Chondrocyte (in vitro differentiated cells): ENCODE results near the gene OPHN1. TPM values are rescaled to one million over a fixed set of nuclear protein-coding genes. Genes with fewer than 3 reads are reported as not detected.
A peak's percentile ranks its signal among the peaks of the same experiment; 100 is the strongest.

ENCODE experiments used
- DNase-seq: peaks from one replicate; pipeline ENCODE4 v3.0.0; 2021; ENCODE audit warnings: mixed read lengths, low spot score
- H3K27ac Mint-ChIP-seq: one replicate; pipeline ENCODE4 v1.8.0; 2021; ENCODE audit warnings: mild to moderate bottlenecking, moderate library complexity, mixed read lengths; ENCODE audit not compliant: unreplicated experiment
- H3K27me3 Mint-ChIP-seq: 2 replicates; pipeline ENCODE4 v1.8.0; 2021; ENCODE audit warnings: low read depth, mixed read lengths
- H3K36me3 Mint-ChIP-seq: 2 replicates; pipeline ENCODE4 v1.8.0; 2021; ENCODE audit warnings: low read depth, mixed read lengths
- H3K4me1 Mint-ChIP-seq: 2 replicates; pipeline ENCODE4 v1.8.0; 2021; ENCODE audit warnings: low read depth, mild to moderate bottlenecking, mixed read lengths
- H3K4me3 Mint-ChIP-seq: one replicate; pipeline ENCODE4 v1.8.0; 2021; ENCODE audit warnings: mild to moderate bottlenecking, moderate library complexity, mixed read lengths; ENCODE audit not compliant: unreplicated experiment
- H3K9me3 Mint-ChIP-seq: 2 replicates; pipeline ENCODE4 v1.8.0; 2021; ENCODE audit warnings: low read depth, mixed read lengths
- total RNA-seq: library from RNA; stranded (reverse); gene quantifications from 3 replicates; pipeline ENCODE4 v1.2.1, GENCODE V29; 2021
- TF ChIP-seq, protein P1 (sequence below): fragments of 200-600 bp; sonication (generic); IDR thresholded peaks from 2 replicates; pipeline ENCODE4 v1.5.0; 2021; ENCODE audit warnings: antibody characterized with exemption, mild to moderate bottlenecking, moderate library complexity

OPHN1 gene
- total RNA-seq, 1 donor from 2014 or later, result 6.1 TPM

DNA sequence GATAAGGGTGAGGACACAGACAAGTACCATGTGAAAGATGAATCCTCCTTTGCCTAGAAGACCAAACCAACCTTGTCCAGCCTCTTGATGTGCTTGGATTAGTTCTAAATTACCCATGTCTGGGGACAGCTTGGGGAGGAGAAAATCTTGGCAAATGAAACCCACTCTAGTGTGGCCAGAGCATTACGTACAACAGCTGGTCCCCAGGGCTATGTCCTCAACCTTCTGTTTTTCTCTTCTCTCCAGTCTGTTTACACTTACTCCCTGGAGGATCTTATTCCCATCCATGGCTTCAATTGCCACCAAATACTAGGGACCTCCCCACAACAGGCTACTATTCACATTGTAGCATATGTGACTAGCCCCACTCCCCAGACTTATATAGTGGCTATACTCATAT, 384.5 kb downstream of the OPHN1 start:
- no peak for DNase-seq
- no peaks in the 10 kb centered on the region for H3K27me3 Mint-ChIP-seq
- no peak overlapping the region for H3K4me3 Mint-ChIP-seq
- no peak overlapping the region for H3K27ac Mint-ChIP-seq
- TF ChIP-seq, protein P1, sequence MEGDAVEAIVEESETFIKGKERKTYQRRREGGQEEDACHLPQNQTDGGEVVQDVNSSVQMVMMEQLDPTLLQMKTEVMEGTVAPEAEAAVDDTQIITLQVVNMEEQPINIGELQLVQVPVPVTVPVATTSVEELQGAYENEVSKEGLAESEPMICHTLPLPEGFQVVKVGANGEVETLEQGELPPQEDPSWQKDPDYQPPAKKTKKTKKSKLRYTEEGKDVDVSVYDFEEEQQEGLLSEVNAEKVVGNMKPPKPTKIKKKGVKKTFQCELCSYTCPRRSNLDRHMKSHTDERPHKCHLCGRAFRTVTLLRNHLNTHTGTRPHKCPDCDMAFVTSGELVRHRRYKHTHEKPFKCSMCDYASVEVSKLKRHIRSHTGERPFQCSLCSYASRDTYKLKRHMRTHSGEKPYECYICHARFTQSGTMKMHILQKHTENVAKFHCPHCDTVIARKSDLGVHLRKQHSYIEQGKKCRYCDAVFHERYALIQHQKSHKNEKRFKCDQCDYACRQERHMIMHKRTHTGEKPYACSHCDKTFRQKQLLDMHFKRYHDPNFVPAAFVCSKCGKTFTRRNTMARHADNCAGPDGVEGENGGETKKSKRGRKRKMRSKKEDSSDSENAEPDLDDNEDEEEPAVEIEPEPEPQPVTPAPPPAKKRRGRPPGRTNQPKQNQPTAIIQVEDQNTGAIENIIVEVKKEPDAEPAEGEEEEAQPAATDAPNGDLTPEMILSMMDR, result no peak
- H3K4me1 Mint-ChIP-seq, result no peaks in the 10 kb centered on the region
- peaks cover 5% of the 10 kb centered on the region for H3K36me3 Mint-ChIP-seq
- H3K9me3 Mint-ChIP-seq, result peaks cover 9% of the 10 kb centered on the region

DNA sequence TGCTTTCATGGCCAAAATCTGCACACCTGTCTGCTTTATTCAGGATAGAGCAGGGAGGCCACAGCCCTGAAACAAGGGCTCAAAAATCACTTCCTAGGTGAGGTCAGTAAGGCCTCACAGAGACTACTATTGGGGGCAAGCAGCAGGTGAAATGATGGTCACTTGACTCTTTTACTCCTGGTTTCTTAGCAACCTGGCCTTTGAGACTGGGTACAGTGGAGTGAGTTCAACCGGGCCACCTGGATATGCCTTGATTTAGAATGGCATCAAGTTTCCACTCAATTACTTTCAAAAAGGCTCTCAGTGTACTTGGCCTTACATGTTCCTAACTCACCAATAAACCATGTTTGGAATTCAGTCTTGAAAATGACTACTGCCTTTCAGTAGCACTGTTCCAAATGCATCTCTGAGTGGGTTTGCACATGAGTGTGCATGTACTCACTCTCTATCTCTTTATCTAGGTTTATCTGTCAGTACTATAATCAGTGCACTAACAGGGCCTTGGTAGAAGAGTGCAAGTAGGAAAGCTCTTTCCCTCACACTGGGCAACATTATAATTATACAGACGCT, 388.2 kb downstream of the OPHN1 start:
- TF ChIP-seq, protein P1, result no peak
- Mint-ChIP-seq H3K9me3 (peaks cover 4% of the 10 kb centered on the region), H3K27ac (no peak overlapping the region), H3K27me3 (no peaks in the 10 kb centered on the region), H3K4me3 (no peak overlapping the region), H3K4me1 (no peaks in the 10 kb centered on the region), H3K36me3 (no peaks in the 10 kb centered on the region)
- no peak for DNase-seq

DNA sequence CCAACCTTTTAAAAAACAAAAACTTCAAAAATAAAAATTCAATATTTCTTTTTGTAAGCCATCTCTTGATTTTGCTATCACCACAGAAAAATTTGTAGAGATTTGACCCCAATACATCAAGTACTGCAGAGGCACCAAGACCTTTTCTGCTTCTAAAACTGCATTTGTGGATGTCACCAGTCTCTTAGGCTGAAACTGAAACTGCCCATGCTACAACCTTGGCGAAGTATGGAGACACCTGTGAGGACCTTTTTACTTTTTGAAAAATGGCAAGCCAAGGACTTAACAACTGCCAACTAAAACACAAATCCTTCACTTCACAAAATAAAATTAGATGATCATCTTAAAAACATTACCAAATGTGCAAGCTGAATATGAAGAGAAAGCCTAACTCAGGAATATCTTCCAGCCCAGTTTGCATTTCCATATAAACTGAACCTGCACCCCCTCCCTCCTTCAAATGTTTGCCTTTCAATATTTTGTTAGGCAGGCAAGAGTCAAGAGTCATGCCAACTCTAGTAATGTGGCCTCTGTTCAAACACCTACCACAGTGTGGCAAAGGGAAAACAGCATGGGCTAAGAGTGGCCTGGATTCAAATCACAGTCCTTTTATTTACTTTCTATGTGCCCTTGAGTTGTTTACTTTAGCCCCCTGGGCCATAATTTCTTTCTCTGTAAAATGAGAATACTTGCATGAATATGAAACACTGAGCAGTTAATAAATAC, 389.4 kb downstream of the OPHN1 start:
- Mint-ChIP-seq H3K36me3 (no peaks in the 10 kb centered on the region), H3K27me3 (no peaks in the 10 kb centered on the region), H3K4me1 (no peaks in the 10 kb centered on the region), H3K4me3 (no peak overlapping the region), H3K9me3 (peaks cover 6% of the 10 kb centered on the region), H3K27ac (no peak overlapping the region)
- no peak for DNase-seq
- TF ChIP-seq, protein P1, result no peak

DNA sequence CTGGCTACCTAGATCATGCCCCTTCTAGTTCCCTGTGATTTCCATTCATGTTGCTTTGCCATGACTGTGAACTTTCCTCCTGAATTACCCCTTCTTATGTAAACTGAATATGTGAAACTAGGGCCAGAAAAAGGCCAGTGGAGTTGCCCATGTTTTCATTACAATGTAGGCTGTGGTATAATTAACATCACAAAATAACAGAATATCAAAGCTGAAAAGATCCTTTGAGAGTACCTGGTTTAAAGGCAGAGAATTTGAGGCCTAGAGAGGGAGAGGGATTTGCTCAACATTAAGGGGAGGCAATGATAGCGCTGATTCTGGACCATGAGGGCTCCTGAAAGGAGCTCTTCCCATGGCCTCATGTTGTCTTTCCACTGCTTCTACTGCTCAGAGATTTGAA, 392.2 kb downstream of the OPHN1 start:
- H3K9me3 Mint-ChIP-seq, result peaks cover 9% of the 10 kb centered on the region
- H3K4me3 Mint-ChIP-seq, result no peak overlapping the region
- DNase-seq, result no peak
- TF ChIP-seq, protein P1, result no peak
- H3K36me3 Mint-ChIP-seq, result no peaks in the 10 kb centered on the region
- no peak overlapping the region for H3K27ac Mint-ChIP-seq
- no peaks in the 10 kb centered on the region for H3K27me3 Mint-ChIP-seq
- H3K4me1 Mint-ChIP-seq, result no peaks in the 10 kb centered on the region

DNA sequence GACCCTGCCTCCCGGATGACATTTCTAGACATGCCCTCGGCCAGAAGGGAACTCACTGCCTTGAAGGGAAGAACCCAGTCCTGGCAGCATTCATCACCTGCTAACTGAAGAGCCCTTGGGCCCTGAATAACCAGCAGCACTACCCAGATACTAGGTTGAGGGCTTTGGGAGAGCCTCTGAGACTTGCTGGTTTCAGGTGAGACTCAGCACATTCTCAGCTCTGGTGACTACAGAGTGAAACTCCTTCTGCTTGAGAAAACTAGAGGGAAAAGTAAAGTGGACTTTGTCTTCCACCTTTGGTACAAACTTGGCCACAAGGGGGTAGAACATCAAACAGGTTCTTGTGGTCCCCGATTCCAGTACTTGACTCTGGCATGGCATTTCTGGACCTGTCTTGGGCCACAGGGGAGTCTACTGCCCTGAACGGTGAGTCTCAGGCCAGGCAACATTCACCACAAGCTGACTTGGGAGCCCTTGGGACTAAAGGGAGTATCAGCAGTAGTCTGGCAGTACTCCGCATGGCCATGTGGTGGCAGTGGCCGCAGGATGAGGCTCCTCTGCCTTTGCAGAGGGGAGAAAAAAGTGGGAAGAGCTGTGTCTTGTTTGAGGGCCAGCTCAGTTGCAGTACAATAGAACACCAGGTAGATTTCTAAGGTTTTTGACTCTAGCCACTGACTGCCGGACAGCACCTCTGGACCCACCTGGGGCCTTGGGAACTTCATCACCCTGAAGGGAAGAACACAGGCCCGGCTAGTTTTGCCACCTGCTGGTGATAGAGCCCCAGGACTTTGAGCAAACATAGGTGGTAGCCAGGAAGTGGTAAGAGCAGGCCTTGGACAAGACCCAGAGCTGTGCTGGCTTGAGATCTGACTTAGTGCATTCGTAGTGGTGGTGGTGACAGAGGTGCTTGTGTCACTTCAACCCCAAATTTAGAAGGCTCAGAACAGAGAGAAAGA, 414.8 kb downstream of the OPHN1 start:
- Mint-ChIP-seq H3K4me1 (no peaks in the 10 kb centered on the region), H3K9me3 (peaks cover 23% of the 10 kb centered on the region), H3K4me3 (no peak overlapping the region), H3K27me3 (no peaks in the 10 kb centered on the region), H3K27ac (no peak overlapping the region), H3K36me3 (no peaks in the 10 kb centered on the region)
- DNase-seq, result no peak
- TF ChIP-seq, protein P1, result peak; percentile 55
